OCI-LY1 (cell line): ENCODE data around the gene CLCN6.

Experiments used
- H2AFZ ChIP-seq: fragments of 200-600 bp; sonication (generic), shearing (Covaris generic); 2 replicates; pipeline ENCODE4 v1.6.0; 2014; ENCODE audit warnings: antibody characterized with exemption, mild to moderate bottlenecking, low read length
- H3F3A ChIP-seq: fragments of 200-600 bp; sonication (generic), shearing (Covaris generic); 2 replicates; pipeline ENCODE4 v1.6.0; 2014; ENCODE audit warnings: mild to moderate bottlenecking, antibody characterized with exemption, low read length, moderate library complexity; ENCODE audit not compliant: insufficient read depth
- H3K27ac ChIP-seq: fragments of 200-600 bp; sonication (generic); 2 replicates; pipeline ENCODE4 v1.5.1; 2014; ENCODE audit warnings: low read length, mixed run types, mild to moderate bottlenecking, low read depth; ENCODE audit not compliant: poor library complexity, severe bottlenecking
- H3K27me3 ChIP-seq: fragments of 200-600 bp; sonication (generic); 2 replicates; pipeline ENCODE4 v1.6.0; 2014; ENCODE audit warnings: antibody characterized with exemption, mild to moderate bottlenecking, low read length, moderate library complexity; ENCODE audit not compliant: insufficient read depth
- H3K36me3 ChIP-seq: fragments of 200-600 bp; sonication (generic); 2 replicates; pipeline ENCODE4 v1.6.1; 2014; ENCODE audit warnings: mild to moderate bottlenecking, antibody characterized with exemption, low read length, moderate library complexity, mixed read lengths; ENCODE audit not compliant: insufficient read depth
- H3K4me1 ChIP-seq: fragments of 200-600 bp; sonication (generic); 2 replicates; pipeline ENCODE4 v1.5.1; 2014; ENCODE audit warnings: mild to moderate bottlenecking, low read length, moderate library complexity; ENCODE audit not compliant: insufficient read depth, severe bottlenecking
- H3K4me2 ChIP-seq: fragments of 200-600 bp; sonication (generic), shearing (Covaris generic); 2 replicates; pipeline ENCODE4 v1.6.1; 2014; ENCODE audit warnings: low read length
- H3K4me3 ChIP-seq: fragments of 200-600 bp; sonication (generic); 2 replicates; pipeline ENCODE4 v1.5.1; 2014; ENCODE audit warnings: low read length, low read depth, mild to moderate bottlenecking, mixed read lengths; ENCODE audit not compliant: poor library complexity, severe bottlenecking
- H3K79me2 ChIP-seq: fragments of 200-600 bp; shearing (Covaris generic); 2 replicates; pipeline ENCODE4 v1.6.1; 2016; ENCODE audit warnings: mixed run types, low read length, mixed read lengths; ENCODE audit not compliant: insufficient read depth
- H3K9ac ChIP-seq: fragments of 200-600 bp; sonication (generic), shearing (Covaris generic); 2 replicates; pipeline ENCODE4 v1.6.1; 2014; ENCODE audit warnings: mild to moderate bottlenecking, low read length, mixed read lengths
- H3K9me2 ChIP-seq: fragments of 200-600 bp; sonication (generic), shearing (Covaris generic); 2 replicates; pipeline ENCODE4 v1.6.1; 2014; ENCODE audit warnings: low read depth, mild to moderate bottlenecking, low read length, mixed read lengths
- H3K9me3 ChIP-seq: fragments of 200-600 bp; shearing (Covaris generic); 2 replicates; pipeline ENCODE4 v1.6.1; 2014; ENCODE audit warnings: low read length, mixed read lengths
- H4K20me1 ChIP-seq: fragments of 200-600 bp; sonication (generic), shearing (Covaris generic); 2 replicates; pipeline ENCODE4 v1.6.0; 2016; ENCODE audit warnings: mild to moderate bottlenecking, low read length; ENCODE audit not compliant: insufficient read depth
- CTCF ChIP-seq: fragments of 200-600 bp; sonication (generic), shearing (Covaris generic); IDR thresholded peaks from 2 replicates; pipeline ENCODE4 v1.5.1; 2017; ENCODE audit warnings: mild to moderate bottlenecking, antibody characterized with exemption, low read length, moderate library complexity, mixed read lengths
- EZH2 ChIP-seq: fragments of 200-600 bp; sonication (generic), shearing (Covaris generic); IDR thresholded peaks from 2 replicates; pipeline ENCODE4 v1.8.0; 2017; ENCODE audit warnings: borderline replicate concordance, mixed run types, mild to moderate bottlenecking, antibody characterized with exemption, low read length, moderate library complexity, mixed read lengths

The CLCN6 gene

GRCh38 chr1:11838349-11839272 is 32.6 kb downstream of the CLCN6 start:
- no peak overlapping the region for H3K4me3 ChIP-seq
- H2AFZ ChIP-seq, result no peak overlapping the region
- no peaks in the 10 kb centered on the region for H3K9me3 ChIP-seq
- no peaks in the 10 kb centered on the region for H3K27me3 ChIP-seq
- no peak overlapping the region for H3K4me2 ChIP-seq
- H3F3A ChIP-seq, result no peaks in the 10 kb centered on the region
- no peak for TF ChIP-seq EZH2
- peak; percentile 97 for TF ChIP-seq CTCF
- H3K4me1 ChIP-seq, result peaks cover 22% of the 10 kb centered on the region
- peaks cover 76% of the 10 kb centered on the region for H3K36me3 ChIP-seq
- no peaks in the 10 kb centered on the region for H3K9me2 ChIP-seq
- H4K20me1 ChIP-seq, result no peaks in the 10 kb centered on the region
- H3K27ac ChIP-seq, result no peak overlapping the region
- no peak overlapping the region for H3K9ac ChIP-seq
- no peaks in the 10 kb centered on the region for H3K79me2 ChIP-seq

GRCh38 chr1:11839727-11840705 is 34.0 kb downstream of the CLCN6 start:
- H3K27ac ChIP-seq, result no peak overlapping the region
- H3K4me3 ChIP-seq, result no peak overlapping the region
- H3K9me2 ChIP-seq, result no peaks in the 10 kb centered on the region
- H3K9ac ChIP-seq, result no peak overlapping the region
- H4K20me1 ChIP-seq, result no peaks in the 10 kb centered on the region
- no peak overlapping the region for H2AFZ ChIP-seq
- H3K79me2 ChIP-seq, result no peaks in the 10 kb centered on the region
- peaks cover 74% of the 10 kb centered on the region; the same call in 1 of the 2 replicates for H3K36me3 ChIP-seq
- no peaks in the 10 kb centered on the region for H3F3A ChIP-seq
- no peaks in the 10 kb centered on the region for H3K27me3 ChIP-seq
- no peaks in the 10 kb centered on the region for H3K9me3 ChIP-seq
- TF ChIP-seq CTCF, result no peak
- no peak for TF ChIP-seq EZH2
- H3K4me1 ChIP-seq, result peaks cover 22% of the 10 kb centered on the region
- no peak overlapping the region for H3K4me2 ChIP-seq

GRCh38 chr1:11841245-11842153 is 35.5 kb downstream of the CLCN6 start:
- Histone ChIP-seq H3K9ac (no peak overlapping the region), H3K27me3 (no peaks in the 10 kb centered on the region), H3K9me3 (no peaks in the 10 kb centered on the region), H3K4me3 (peak overlapping the region; percentile 21), H3K4me1 (peaks cover 22% of the 10 kb centered on the region), H3K36me3 (peaks cover 69% of the 10 kb centered on the region; the same call in 1 of the 2 replicates), H3K79me2 (no peaks in the 10 kb centered on the region), H4K20me1 (no peaks in the 10 kb centered on the region), H3F3A (no peaks in the 10 kb centered on the region), H3K9me2 (no peaks in the 10 kb centered on the region), H3K4me2 (peak overlapping the region; percentile 48; the same call in 1 of the 2 replicates), H2AFZ (no peak overlapping the region), H3K27ac (peak overlapping the region; percentile 47)
- TF ChIP-seq EZH2 (no peak), CTCF (no peak)
